NCI-H524 treated with DMSO at 0.1 percent for 48 hours (cell line): ENCODE measurements around the gene GPRASP1.
A peak's percentile ranks its signal among the peaks of the same experiment; 100 is the strongest.
"Not testable (repeated sequence)": the region's sequence is repeated elsewhere in the genome, so short reads cannot be mapped to it uniquely, and the experiment has no call there.

ENCODE experiments used
- DNase-seq: peaks from one replicate; lab custom pipeline; 2025; lab: John Stamatoyannopoulos, UW

GPRASP1 gene, protein sequence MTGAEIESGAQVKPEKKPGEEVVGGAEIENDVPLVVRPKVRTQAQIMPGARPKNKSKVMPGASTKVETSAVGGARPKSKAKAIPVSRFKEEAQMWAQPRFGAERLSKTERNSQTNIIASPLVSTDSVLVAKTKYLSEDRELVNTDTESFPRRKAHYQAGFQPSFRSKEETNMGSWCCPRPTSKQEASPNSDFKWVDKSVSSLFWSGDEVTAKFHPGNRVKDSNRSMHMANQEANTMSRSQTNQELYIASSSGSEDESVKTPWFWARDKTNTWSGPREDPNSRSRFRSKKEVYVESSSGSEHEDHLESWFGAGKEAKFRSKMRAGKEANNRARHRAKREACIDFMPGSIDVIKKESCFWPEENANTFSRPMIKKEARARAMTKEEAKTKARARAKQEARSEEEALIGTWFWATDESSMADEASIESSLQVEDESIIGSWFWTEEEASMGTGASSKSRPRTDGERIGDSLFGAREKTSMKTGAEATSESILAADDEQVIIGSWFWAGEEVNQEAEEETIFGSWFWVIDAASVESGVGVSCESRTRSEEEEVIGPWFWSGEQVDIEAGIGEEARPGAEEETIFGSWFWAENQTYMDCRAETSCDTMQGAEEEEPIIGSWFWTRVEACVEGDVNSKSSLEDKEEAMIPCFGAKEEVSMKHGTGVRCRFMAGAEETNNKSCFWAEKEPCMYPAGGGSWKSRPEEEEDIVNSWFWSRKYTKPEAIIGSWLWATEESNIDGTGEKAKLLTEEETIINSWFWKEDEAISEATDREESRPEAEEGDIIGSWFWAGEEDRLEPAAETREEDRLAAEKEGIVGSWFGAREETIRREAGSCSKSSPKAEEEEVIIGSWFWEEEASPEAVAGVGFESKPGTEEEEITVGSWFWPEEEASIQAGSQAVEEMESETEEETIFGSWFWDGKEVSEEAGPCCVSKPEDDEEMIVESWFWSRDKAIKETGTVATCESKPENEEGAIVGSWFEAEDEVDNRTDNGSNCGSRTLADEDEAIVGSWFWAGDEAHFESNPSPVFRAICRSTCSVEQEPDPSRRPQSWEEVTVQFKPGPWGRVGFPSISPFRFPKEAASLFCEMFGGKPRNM (N-terminal part only)

DNA sequence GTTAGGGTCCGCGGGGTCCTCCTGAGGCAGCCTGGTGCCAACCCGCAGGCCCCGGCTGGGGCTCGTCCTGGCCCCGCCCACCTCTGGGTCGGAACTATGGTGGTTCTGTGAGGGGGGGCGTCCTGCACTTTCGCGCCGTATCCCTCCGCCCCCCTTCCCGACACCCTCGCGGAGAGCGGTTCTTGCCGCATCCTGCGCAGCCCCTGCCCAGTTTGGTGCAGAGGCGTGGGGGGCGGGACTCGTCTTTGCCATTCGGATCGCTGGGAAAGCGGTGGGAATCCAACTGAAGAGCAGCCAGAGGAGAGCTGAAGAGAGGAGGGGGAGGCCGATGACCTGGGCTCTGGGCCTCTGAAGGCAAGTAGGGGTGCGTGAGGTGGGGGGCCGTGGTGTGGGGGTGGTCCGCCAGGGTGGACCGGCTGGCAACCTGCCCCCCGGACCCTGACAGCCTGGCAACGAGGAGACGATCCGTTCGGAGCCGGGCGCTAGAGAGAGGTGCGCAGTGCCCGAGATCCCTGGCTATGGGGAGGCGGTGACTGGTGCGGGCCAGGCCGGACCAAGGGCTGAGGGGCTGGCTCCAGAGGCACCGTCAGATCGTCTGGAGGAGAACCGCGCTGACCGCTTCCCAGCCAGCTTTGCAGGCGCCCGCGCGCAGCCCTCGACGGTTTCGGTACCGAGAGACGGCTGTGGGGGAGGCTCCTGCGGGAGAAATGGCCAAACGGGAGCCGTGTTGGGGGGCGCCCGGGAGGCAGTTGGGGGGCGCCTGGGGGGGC is at the start of gene GPRASP1:
Gene GPRASP1 (plus strand): TSS at position 242 of the 770 bp plus-strand sequence. CDS start 2,431 bp downstream, outside the sequence.
- peak; percentile 25 for DNase-seq

GRCh38 chrX:102604327-102604726 is 47.0 kb upstream of the GPRASP1 start:
- DNase-seq = peak; percentile 35

DNA sequence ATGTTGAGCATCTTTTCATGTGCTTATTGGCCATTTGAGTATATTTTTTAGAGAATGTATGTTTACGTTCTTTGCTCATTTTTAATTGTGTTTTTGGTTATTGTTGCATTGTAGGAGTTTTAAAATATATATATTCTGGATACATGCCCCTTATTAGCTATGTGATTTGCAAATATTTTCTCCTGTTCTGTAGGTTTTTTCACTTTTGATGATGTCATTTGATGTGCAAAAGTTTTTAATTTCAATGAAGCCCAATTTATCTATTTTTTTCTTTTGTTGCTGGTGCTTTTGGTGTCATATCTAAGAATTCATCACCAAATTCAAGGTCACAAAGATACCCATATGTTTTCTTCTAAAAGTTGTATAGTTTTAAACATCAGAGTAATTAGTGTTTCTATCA is 45.2 kb upstream of the GPRASP1 start:
- DNase-seq = no peak

DNA sequence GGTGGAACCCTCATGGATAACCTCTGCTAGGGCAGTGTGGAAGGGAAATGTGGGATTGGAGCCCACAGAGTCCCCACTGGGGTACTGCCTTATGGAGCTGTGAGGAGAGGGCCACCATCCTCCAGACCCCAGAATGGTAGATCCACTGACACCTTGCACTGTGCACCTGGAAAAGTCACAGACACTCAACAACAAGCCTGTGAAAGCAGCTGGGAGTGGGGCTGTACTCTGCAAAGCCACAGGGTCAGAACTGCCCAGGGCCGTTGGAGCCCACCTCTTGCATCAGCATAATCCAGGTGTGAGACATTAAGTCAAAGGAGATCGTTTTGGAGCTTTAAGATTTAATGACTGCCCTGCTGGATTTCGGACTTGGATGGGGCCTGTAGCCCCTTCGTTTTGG is 40.4 kb upstream of the GPRASP1 start:
- DNase-seq = no peak

DNA sequence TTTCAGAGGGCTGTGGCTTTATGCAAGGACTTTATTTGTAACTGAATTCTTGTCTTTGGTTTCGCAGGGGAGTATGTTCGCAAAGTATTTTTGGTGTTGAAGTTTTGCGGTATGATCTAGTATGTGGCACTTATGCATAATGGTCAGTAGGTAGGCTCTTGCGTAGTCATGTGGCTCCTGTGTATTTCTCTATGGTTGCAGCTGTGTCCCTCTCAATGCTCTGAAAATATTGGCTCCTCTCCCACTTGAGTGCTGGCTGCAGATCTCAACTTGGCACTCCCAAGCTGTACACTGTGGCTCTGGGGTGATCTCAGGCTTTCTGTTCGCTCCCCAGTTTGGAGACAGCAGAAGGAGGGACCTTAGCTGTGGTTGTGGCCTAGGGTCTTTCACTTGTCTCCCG is 27.2 kb upstream of the GPRASP1 start:
- DNase-seq = no peak

GRCh38 chrX:102627640-102628039 is 23.6 kb upstream of the GPRASP1 start:
- DNase-seq = no peak

- DNase-seq = no peak
Measured at GRCh38 chrX:102637561-102637960, 13.7 kb upstream of the GPRASP1 start.

GRCh38 chrX:102650903-102651241 is 411 bp upstream of the GPRASP1 start:
- DNase-seq = no peak

DNA sequence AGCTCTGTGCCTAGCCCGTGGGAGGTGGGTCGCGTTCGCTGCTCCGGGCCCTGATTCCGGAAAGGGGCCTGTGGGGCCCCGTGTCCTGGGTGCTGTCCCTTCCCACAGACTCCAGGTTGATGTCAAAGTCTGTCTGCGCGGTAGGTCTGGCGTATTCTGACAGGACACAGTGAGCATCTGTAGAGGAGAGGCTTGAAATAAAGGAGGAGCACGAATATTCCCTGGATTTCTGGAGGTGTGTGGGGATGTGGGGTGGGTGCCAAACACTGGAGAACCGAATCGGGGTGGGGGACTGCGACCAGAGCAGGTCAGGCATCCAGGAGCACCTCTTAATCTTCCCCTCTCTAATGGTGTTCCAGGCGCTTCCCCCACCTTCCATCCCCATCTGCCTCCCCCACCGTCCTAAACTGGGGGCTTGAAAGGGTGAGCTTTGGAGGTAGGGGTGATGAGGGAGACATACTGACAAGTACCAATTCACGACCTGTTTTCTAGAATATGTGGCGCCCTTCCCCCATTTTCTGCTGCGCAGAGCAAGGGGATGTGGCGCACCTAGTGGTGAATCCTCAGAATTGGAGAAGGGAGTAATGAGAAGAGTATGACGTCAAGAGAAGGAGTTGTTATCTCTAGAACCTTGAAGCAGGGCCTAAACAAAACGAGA is 877 bp downstream of the GPRASP1 start:
- DNase-seq = no peak

DNA sequence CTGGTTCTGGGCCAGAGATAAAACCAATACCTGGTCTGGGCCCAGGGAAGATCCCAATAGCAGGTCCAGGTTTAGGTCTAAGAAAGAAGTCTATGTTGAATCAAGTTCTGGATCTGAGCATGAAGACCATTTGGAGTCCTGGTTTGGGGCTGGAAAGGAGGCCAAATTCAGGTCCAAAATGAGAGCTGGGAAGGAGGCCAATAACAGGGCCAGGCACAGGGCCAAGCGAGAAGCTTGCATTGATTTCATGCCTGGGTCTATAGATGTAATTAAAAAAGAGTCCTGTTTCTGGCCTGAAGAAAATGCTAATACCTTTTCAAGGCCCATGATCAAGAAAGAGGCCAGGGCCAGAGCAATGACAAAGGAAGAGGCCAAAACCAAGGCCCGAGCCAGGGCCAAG is 3.4 kb downstream of the GPRASP1 start:
- DNase-seq = no peak

GRCh38 chrX:102658556-102658955 is 7.3 kb downstream of the GPRASP1 start:
- DNase-seq = no peak

- DNase-seq = peak; percentile 8
Measured at GRCh38 chrX:102659790-102660757, 8.8 kb downstream of the GPRASP1 start.

- DNase-seq = not testable (repeated sequence)
Measured at GRCh38 chrX:102663820-102664219, 12.5 kb downstream of the GPRASP1 start.

GRCh38 chrX:102667034-102667433 is 15.8 kb downstream of the GPRASP1 start:
- not testable (repeated sequence) for DNase-seq

- DNase-seq = no peak
Measured at GRCh38 chrX:102669526-102669925, 18.2 kb downstream of the GPRASP1 start.

GRCh38 chrX:102672856-102673255 is 21.6 kb downstream of the GPRASP1 start:
- no peak for DNase-seq

DNA sequence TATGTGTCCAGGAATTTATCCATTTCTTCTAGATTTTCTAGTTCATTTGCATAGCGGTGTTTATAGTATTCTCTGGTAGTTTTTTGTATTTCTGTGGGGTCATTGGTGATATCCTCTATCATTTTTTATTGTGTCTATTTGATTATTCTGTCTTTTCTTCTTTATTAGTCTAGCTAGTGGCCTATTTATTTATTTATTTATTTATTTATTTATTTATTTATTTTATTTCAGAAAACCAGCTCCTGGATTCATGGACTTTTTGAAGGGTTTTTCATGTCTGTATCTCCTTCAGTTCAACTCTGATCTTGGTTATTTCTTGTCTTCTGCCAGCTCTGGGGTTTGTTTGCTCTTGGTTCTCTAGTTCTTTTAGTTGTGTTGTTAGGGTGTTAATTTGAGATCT is 26.2 kb downstream of the GPRASP1 start:
- not testable (repeated sequence) for DNase-seq

GRCh38 chrX:102684772-102685520 is 33.7 kb downstream of the GPRASP1 start:
- no peak for DNase-seq

GRCh38 chrX:102694749-102695148 is 43.5 kb downstream of the GPRASP1 start:
- no peak for DNase-seq
